Cortex of kidney (tissue), 1 donor: Measurements from ENCODE around the gene DHX36.

Experiments
- DNase-seq: peaks from one replicate; lab custom pipeline; 2025; lab: John Stamatoyannopoulos, UW

Gene DHX36

DNA sequence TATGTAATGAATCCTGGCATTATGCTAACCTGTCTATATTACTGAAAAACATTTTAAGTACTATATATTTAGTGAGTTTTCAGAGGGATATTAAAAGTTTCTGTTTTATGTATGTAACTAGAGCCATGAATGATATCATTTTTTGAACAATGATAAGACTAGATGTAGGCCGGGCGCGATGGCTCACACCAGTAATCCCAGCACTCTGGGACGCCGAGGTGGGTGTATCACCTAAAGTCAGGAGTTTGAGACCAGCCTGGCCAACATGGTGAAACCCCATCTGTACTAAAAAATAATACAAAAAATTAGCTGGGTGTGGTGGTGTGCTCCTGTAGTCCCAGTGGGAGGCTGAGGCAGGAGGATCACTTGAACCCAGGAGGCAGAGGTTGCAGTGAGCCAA is 34.1 kb downstream of the DHX36 start:
- no peak for DNase-seq

DNA sequence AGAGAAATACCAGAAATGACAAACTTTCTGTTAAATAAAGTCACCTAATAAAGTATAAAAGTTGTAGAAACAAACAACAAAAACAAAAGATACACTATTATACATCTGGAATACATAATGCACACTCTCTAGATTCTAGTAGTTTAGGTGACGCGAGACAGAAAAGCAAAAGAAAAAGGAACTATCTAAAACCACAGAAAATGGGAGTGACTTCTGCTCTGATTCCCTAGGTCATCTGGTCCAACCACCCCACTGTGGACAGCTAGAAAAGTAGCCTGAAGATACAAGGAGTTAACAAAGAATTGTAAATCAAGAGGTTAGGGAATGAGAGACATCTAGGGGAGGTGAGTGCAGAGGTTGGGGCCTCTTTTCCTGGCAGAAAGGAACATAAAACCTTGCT is 39.1 kb downstream of the DHX36 start:
- no peak for DNase-seq

DNA sequence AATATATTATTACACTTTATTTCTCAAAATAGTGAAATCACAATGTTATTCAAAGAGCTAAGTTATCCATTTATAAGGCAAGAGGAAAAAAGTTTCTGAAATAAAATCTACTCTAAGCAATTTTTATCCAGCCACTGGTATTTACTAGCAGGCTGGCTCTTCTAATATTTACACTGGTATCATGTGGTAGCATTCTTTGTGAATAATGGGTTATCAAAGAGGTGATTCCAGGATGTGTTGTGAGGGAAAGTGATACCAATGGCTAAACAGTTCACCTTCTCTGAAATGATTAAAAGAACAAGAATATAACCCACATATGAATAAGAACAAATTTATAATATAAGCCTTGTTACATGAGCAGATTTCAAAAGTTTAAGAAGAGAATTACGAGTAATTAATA is 44.1 kb downstream of the DHX36 start:
- no peak for DNase-seq

DNA sequence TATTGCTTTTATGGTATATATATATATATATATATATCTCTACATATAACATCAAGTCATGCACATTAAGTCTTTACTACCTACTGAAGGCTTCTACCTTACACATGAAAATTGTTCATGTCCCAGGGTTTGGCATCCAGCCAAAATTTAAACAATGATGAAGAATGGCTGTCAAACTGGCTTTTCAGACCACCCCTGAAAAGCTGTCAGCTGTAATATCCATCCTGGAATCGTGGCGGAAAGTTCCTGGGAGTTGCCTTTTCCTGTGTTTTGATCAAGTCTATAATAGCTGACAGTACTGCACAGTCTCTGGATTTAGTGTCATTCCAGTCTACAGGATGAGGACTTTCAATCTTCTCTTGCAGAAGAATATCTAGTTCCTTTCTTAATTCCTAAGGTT is 48.3 kb downstream of the DHX36 start:
- no peak for DNase-seq

DNA sequence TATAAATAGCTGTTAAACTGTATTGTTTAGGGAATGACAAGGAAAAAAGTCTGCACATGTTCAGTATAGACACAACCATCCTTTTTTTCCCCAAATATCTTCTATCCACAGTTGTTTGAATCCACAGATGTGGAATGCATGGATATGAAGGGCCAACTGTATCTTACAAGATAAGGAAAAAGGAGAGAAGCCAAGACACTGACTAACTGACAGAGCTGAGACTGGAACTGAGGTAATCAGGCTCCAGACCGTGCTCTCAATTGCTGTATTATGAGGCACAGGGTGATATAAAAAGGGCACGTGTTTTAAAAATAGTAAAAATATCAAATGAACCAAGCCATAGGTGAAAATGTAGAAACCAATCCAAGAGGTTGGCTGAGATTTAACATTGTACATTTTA is 49.0 kb downstream of the DHX36 start:
- DNase-seq = no peak

DNA sequence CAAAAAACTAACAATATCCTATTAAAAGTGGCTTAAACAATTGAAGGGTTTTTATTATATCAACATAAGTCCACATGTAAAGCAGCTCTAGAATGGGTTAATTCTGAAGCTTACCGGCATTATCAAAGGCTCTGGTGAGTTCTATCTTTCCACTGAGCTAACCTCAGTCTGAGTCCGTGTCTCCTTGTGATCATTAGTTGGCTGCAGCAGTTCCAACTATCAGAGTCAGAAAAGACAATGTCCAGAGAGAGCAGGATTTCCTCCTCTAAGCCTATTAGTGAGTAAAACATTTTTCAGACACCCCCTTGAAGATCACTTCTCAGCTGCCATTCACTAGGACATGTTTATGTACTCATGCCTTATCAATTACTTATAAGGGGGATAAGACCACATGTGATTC is 49.9 kb downstream of the DHX36 start:
- DNase-seq = no peak

DNA sequence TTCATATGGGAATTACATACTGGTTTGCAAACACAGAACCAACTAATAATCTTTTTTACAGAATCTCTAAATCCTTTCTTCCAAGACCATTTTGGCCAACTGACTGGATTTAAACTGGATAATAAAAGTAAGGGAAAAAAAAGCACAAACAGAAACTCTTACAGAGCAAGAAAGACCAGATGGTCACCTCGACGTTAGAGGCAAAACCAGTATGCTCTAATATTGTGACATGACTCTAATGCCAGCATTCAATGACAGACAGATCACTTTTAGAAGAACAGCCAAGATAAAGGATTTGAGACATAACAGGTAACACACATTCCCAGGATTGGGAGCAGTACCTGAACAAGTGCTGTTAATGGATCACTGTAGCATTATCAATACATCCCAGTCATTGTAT is 50.9 kb downstream of the DHX36 start:
- DNase-seq = no peak

DNA sequence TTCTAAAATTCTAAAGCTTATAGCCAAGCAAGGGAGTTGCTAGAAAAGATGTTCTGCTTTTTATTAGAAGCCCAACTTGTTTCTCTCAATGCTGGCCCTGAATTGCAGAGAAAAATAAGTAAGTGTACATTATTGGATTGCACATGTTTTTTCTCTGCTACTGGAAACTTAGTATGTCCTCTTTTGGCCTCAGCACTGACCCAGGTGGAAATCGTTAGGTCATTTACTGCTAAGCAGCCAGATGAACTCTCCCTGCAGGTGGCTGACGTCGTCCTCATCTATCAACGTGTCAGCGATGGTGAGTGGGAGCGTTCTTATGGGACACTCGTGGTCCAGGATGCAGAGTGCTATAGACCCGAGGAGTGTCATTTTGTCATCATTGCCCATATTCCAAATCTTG is 69.8 kb downstream of the DHX36 start:
- no peak for DNase-seq

DNA sequence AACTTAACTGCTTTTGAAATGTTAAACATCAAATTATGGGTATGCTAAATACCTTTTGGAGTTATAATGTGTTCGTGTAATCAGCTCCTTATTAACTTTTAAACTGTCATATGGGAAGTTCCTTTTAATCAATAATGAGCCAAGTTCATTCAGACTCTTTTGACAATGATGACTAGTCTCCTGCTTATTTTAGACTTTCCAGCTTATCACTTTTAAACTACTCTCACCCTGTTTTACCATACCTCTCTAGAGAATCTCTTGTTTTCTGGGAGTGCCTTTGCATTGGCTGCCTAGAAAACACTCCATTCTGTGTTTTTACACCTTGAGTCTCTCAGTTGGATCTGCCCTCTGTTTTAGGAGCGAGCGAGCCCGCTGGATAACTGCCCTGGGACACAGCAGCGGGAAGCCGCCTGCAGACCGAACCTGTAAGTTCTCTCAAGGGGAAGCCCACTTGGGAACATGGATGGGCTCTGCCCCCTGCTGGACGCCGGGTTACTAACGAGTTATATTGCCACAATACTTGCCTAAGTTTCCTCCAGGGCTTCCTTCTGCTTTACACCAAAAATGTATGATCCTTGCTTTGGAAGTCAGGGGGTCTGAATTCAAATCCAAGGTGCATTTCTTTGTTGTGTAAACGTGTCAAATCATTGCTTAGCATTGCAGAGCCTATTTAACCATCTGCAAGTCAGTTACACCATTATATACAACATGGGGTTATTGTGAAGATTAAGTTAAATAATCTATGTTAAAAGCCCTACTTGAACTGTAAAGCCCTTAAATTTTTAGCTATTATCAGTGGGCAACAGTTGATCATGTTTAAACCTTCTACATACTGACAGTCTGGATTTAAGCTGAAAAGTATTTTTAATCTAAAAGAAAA is 71.3 kb downstream of the DHX36 start:
- no peak for DNase-seq

DNA sequence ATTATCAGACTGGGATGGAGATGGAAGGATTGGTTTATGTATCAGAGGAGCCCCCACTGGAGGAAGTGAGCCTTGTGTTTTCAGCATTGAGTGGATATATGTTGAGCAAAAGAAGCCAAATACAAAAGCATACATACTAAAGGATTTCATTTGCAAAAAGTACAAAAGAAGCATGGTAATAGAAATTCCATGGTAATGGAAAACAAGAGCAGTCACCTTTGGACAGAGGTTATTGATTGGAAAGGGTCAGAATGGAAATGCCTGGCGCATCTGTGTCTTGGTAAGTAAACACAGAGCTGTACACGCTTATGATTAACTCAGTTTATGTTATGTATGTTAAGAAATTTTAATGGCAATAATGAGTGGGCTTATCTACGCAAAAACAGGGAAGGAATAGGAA is 72.7 kb downstream of the DHX36 start:
- no peak for DNase-seq

DNA sequence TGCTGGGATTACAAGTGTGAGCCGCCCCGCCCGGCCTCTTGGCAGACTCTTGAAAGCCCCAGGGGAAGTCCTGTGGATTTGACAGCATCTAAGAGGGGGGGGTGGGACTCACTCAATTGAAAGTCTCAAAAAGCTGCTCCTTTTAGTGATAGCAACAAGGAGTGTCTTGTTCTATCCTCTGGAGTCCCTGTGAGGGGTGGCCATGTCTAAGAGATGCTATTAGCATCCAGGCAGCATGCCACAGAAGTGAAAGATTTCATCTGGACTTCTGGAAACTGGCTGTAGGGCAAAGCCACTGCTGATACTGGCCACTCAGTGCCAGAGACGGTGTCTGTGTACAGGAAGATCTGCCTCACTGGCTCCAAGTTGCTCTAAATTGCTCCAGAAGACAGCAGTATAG is 74.0 kb downstream of the DHX36 start:
- no peak for DNase-seq

DNA sequence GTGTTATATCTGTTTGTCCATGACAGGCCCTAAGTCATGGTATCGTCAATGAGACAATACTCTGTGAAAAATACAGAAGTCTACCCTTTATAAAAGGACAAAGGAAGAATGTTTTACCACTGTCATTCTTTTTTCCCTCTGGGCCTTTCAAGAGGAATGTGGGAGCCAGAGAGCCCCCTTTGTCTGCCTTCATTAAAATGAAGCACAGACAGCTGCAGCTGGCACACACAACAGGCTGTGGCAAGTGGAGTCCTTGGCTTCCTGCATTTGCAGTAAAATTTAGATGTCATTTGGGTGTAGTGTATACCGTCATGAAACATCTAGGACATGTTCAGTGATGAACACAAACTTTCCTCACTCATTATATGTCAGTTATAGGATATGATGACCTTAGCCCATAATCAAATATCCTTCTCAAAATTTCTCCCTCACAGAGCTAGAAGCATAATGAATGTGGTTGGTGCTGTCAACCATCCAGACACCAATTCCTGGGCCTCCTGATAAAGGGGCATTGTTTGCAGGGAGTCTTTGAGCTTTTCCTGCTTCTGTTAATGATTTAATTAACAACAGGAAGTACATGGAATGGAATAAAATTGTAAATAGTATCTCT is 76.4 kb downstream of the DHX36 start:
- DNase-seq = no peak

DNA sequence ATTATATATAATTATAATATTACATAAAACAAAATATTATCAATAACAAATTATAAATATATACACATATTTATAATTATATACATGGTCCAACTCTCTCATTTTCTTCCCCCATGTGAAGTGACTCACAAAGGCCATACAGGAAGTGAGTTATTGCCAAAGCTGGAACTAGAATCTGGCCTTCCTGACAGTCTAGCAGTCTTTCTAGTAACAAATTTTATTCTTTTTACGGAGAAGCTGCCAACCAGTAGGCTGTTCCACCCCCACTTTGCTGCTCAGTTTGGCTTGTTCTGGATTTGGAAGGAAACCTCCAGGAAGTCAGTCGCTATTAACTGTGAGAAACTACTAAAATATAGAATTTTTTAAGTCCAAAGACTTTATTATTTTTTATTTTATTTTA is 79.6 kb downstream of the DHX36 start:
- no peak for DNase-seq

DNA sequence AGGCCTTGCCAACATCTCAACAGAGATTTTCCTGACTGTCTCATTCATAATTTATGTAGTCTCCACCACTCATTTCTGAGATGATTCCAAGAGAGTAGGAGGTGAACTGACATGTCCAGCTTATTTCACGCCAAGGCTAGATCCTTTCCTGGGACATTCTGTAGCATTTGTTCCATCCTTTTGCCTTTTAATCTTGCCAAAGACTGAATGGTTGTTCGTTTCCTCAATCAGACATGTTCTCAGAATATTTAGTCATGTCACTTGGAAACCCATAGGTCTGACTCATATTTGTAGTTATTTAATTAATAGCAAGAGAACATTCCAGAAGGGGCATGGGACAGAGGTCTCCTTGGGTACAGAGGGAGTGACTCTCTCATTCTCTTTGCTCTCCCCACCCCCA is 80.9 kb downstream of the DHX36 start:
- no peak for DNase-seq

DNA sequence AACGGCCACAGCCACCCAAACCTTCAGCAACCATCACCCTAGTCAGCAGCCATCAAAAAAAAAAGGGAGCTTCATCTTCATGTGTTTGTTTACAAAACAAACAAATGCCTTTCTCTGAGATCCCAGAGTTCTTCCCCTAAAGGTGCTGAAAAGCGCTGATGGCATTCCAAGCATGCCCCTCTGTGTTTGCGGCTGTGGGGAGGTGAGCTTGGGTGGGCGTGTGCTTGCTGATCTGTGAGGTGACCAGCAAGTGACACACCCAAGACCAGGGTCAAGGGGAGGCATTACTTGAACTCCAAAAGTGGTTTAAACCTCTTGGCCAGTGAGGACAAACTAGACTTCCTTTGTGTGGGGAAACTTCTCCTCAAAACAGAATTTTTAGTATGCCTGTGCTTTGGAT is 81.5 kb downstream of the DHX36 start:
- no peak for DNase-seq

DNA sequence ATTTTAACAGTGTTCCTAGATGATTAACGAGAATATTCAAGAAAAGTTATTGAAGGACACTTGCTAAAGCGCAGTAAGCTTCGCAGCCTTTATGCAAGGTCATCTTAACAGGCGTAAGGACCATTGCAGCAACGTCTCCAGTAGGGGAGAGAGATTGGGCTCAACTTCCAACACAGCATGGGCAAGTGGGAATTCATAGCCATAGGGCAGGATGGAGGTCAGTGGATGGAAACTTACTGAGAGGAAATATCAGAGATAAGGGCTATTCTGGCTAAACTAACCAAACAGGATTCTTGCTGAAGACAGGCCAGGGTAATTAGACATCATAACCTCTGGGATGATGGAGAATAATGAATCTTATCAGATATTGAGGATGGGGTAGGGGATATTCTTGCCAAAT is 82.8 kb downstream of the DHX36 start:
- DNase-seq = no peak

DNA sequence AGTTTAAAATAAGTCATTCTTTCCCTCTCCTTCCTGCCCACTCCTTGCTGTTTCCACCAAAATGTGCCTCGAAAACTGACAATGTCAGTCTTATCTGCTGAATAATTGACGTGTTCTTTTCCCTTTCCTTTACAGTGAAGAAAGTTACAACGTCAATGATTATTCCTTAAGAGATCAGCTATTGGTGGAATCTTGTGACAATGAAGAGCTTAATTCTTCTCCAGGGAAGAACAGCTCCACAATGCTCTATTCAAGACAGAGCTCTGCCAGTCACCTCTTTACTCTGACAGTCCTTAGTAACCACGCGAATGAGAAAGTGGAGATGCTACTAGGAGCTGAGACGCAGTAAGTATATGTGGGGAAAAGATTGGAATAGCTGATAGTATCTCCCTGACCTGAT is 84.1 kb downstream of the DHX36 start:
- DNase-seq = no peak

DNA sequence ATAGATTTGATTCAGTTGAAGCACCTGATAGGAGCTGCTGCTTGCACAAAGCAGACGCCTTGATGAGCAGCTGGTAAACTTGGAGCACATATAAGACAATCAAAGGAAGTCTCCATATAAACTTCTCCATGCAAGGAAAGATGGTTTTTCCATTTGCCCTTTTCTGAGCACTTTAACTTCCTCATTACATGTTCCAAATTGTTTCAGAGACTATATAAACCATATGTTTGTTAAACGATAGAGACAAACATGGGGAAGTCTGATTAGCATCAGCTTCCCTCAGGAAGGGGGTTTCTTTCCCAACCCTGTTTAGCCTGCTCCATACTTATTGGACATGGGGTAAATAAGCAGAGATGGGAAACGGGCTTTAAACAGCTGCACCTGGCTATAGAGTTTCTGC is 88.0 kb downstream of the DHX36 start:
- DNase-seq = no peak

DNA sequence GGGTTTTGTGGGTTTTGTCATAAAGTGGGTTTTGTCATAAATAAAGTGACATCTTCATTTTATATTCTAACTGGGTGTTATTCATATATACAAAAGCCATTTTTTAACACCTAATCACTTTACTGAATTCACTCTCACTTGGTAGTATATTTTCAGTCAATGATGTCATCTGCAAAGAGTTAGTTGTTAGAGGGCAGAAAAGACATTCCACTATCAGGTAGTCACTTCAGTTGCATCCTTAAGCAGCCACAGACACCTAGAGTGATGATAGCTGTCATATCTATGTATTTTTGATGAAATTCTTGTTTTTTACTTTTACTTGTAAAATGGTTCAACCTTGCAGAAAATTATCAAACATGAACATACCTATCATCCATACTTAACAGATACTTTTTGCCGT is 89.0 kb downstream of the DHX36 start:
- no peak for DNase-seq

DNA sequence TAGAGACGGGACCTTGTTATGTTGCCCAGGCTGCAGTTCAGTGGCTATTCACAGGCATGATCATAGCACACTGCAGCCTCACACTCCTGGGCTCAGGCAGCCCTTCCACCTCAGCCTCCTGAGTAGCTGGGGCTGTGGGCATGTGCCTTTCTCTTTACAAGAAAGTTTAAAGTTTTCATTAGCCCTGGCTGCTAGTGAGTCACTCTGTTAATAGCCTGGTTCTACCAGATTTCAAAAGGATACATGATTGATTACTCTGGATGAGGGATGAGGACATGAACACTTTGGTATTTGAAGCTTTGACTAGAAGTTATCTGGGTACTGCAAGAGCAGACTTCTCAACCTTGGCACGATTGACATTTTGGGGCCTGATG is 95.1 kb downstream of the DHX36 start:
- DNase-seq = no peak

DNA sequence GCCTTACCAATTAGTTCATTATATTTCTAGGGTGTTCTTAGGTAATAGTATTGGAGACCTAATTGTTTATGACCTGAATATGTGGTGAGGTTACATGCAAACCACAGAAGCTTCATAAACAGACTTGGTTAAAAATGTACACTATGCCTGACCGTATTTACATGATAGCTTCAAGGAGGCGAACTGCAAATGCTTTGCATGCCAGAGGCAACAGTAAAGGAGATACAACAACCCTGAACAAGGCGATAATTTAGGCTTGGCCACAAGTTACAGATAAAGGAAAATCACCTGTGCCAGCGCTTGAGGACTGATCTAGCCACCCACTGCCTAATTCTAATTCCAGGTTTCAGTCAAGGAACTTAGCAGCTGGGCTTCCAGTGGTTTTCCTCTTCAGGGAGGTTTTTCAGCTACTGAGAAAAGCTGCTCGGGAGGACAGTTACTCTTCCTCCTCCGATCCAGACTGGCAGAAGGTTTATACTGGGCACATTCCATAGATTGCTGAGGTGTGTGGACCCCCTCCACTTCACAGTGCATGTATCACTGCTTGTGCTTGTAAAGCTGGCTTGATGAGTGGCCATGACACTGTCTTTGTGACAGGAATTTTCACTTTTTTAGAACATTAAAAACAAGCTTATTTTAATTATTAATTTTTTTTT is 95.6 kb downstream of the DHX36 start:
- no peak for DNase-seq

DNA sequence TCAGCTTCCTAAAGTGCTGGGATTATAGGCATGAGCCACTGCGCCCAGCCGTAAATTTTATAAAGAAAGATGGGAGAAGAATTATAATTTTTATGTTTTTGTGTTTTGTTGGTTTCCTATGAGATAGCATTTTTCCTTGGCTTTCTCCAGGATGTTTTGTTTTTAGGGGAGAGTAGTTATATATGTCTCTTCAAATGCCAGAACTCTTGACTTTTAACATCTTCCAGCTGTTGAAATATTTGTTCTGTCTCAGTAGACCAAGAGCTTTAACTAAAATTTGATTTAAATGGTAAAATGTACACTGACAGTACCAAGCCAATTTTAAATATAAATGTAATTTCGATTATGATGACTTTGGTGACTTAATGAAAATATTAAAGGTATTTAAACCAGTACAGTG is 96.8 kb downstream of the DHX36 start:
- DNase-seq = no peak

DNA sequence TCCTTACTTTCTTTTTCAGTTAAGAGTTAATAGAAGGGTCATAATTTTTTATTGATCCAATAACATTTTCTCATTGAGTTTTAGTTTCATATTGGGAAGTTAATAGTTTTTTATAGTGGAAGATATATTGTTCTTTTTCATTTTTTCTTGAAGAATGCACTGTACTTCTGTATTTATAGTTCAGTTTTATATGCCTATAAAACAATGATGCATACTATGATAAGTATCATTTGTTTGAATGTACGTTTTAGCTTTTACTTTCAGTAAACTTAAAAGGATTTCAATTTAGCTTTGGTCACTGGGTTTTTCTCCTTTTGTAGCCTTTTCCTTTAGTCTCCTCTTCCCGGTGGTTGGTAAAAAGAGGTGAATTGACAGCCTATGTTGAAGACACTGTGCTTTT is 98.8 kb downstream of the DHX36 start:
- no peak for DNase-seq

DNA sequence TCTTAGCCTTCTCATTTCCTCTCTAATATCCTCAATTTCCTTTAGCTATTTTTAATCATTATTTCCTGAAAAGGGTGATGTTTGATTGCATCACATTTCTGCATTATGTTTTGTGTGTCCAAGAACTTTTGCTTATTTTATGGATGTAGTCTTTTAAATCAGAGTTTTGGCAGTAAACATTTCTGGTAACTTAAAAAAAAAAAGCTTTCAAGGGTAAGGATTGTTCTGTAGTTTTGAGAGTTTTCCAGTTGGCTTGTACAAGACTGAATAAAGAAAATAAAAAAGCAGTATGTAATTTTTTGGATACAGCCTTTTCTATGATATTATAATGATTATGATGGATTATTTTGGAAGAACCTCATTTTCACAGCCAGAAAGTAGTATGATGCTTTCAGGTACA is 99.4 kb downstream of the DHX36 start:
- no peak for DNase-seq
